PC-9 (cell line): ENCODE measurements around the gene ATXN1. TPM values are rescaled to one million over a fixed set of nuclear protein-coding genes. Genes with fewer than 3 reads are reported as not detected.

Source experiments
- BruUV-seq: library from RNA; stranded (reverse); fragments of 400-500 nt; replicated peaks from 2 replicates; lab custom pipeline; 2021; lab: Mats Ljungman, UMichigan
- CTCF ChIA-PET: fragments of 300-600 bp; sonication (Branson Sonifier 250); formaldehyde crosslinking; loops from one replicate; lab custom pipeline; 2022; ENCODE audit warnings: antibody characterized with exemption; lab: Charles Lee
- POLR2A ChIA-PET: fragments of 300-600 bp; sonication (Branson Sonifier 250); formaldehyde crosslinking; loops from one replicate; lab custom pipeline; 2022; ENCODE audit warnings: antibody characterized with exemption; ENCODE audit not compliant: unreplicated experiment; lab: Charles Lee
- DNase-seq, 2 experiments: peaks; one replicate each; pipeline versions ENCODE4 v3.0.0 to v3.0.0-alpha.2; 2015 to 2022; ENCODE audit warnings: mixed read lengths in 1 of 2
- H2AFZ ChIP-seq: fragments of 200-600 bp; sonication (generic); 2 replicates; pipeline ENCODE4 v1.8.1; 2017; ENCODE audit warnings: antibody characterized with exemption
- H3F3A ChIP-seq: fragments of 200-600 bp; sonication (generic); 2 replicates; pipeline ENCODE4 v1.8.1; 2017; ENCODE audit warnings: antibody characterized with exemption, mild to moderate bottlenecking, low read depth; ENCODE audit not compliant: insufficient read depth
- H3K27ac ChIP-seq: fragments of 200-600 bp; sonication (generic); 2 replicates; pipeline ENCODE4 v1.6.1; 2016; ENCODE audit warnings: mixed run types
- H3K27me3 ChIP-seq: fragments of 200-600 bp; sonication (generic); 2 replicates; pipeline ENCODE4 v1.6.1; 2016; ENCODE audit warnings: low read depth, mixed run types; ENCODE audit not compliant: insufficient read depth
- H3K36me3 ChIP-seq: fragments of 200-600 bp; sonication (generic); 2 replicates; pipeline ENCODE4 v1.6.1; 2016; ENCODE audit warnings: low read depth, mixed run types
- H3K4me1 ChIP-seq: fragments of 200-600 bp; sonication (generic); replicated peaks from 2 replicates; pipeline ENCODE4 v1.6.1; 2016; ENCODE audit warnings: mixed run types; ENCODE audit not compliant: insufficient read depth
- H3K4me2 ChIP-seq: fragments of 200-600 bp; sonication (generic); 2 replicates; pipeline ENCODE4 v1.6.1; 2017; ENCODE audit warnings: mixed run types
- H3K4me3 ChIP-seq: fragments of 200-600 bp; sonication (generic); 2 replicates; pipeline ENCODE4 v1.6.1; 2016; ENCODE audit warnings: mixed run types
- H3K79me2 ChIP-seq: fragments of 200-600 bp; sonication (generic); 2 replicates; pipeline ENCODE4 v1.6.1; 2017; ENCODE audit warnings: low read depth, mixed run types
- H3K9me2 ChIP-seq: fragments of 200-600 bp; sonication (generic); 2 replicates; pipeline ENCODE4 v1.8.1; 2017; ENCODE audit warnings: mild to moderate bottlenecking; ENCODE audit not compliant: insufficient read depth
- H3K9me3 ChIP-seq: fragments of 200-600 bp; sonication (generic); 2 replicates; pipeline ENCODE4 v1.8.1; 2016; ENCODE audit warnings: low read depth; ENCODE audit not compliant: insufficient read depth
- H4K20me1 ChIP-seq: fragments of 200-600 bp; sonication (generic); 2 replicates; pipeline ENCODE4 v1.8.1; 2017; ENCODE audit not compliant: insufficient read depth
- CTCF ChIP-seq: fragments of 200-600 bp; sonication (generic); conservative IDR thresholded peaks from 2 replicates; pipeline ENCODE4 v1.6.1; 2017; ENCODE audit warnings: mixed run types, antibody characterized with exemption, mild to moderate bottlenecking, moderate library complexity
- EZH2 ChIP-seq: fragments of 200-600 bp; sonication (generic); IDR thresholded peaks from 2 replicates; pipeline ENCODE4 v1.8.0; 2017; ENCODE audit warnings: antibody characterized with exemption, low read depth
- intact Hi-C: fragments of 100-400 bp; cut with micrococcal nuclease; formaldehyde crosslinking; loops from one replicate; pipeline ENCODE4 v1.10.0; 2022; ENCODE audit not compliant: unreplicated experiment
- total RNA-seq: library from RNA; stranded (reverse); gene quantifications from 2 replicates; pipeline ENCODE4 v1.2.3, GENCODE V29; 2021

ATXN1 gene
- total RNA-seq, 1 experiment from 2014 or later, result 42.7 TPM

- Histone ChIP-seq H3K9me2 (no peaks in the 10 kb centered on the region), H3K4me3 (no peak overlapping the region), H3K36me3 (no peaks in the 10 kb centered on the region), H2AFZ (no peak overlapping the region), H3K9me3 (no peaks in the 10 kb centered on the region), H3K79me2 (no peaks in the 10 kb centered on the region), H3K27me3 (no peaks in the 10 kb centered on the region), H3K4me2 (no peak overlapping the region), H4K20me1 (no peaks in the 10 kb centered on the region), H3K4me1 (no peaks in the 10 kb centered on the region), H3F3A (no peaks in the 10 kb centered on the region), H3K27ac (no peak overlapping the region)
- ChIA-PET POLR2A (no interaction called here), CTCF (no interaction called here)
- BruUV-seq, result no TSS peak
- DNase-seq, result no peak
- intact Hi-C loops, result no loop called here
- TF ChIP-seq CTCF (no peak), EZH2 (no peak)
Measured at GRCh38 chr6:16570221-16570553, 191.1 kb downstream of the ATXN1 start.

- no peak overlapping the region for H3K27ac ChIP-seq
- no peak overlapping the region for H3K4me2 ChIP-seq
- POLR2A ChIA-PET, result no interaction called here
- CTCF ChIA-PET, result no interaction called here
- intact Hi-C loops, result no loop called here
- TF ChIP-seq CTCF (no peak), EZH2 (no peak)
- DNase-seq, result no peak
- no peaks in the 10 kb centered on the region for H4K20me1 ChIP-seq
- no peaks in the 10 kb centered on the region for H3F3A ChIP-seq
- H3K9me3 ChIP-seq, result no peaks in the 10 kb centered on the region
- H3K9me2 ChIP-seq, result no peaks in the 10 kb centered on the region
- H3K27me3 ChIP-seq, result no peaks in the 10 kb centered on the region
- H3K79me2 ChIP-seq, result no peaks in the 10 kb centered on the region
- H3K4me3 ChIP-seq, result no peak overlapping the region
- no peaks in the 10 kb centered on the region for H3K4me1 ChIP-seq
- no peaks in the 10 kb centered on the region for H3K36me3 ChIP-seq
- no TSS peak for BruUV-seq
- no peak overlapping the region for H2AFZ ChIP-seq
Measured at GRCh38 chr6:16568128-16568527, 193.1 kb downstream of the ATXN1 start.

- POLR2A ChIA-PET, result interaction anchor here (0.9 kb wide), 1 partner anchor 110 kb away, joined by 5 read pairs; no protein-coding TSS in a partner anchor
- H3K9me3 ChIP-seq, result no peaks in the 10 kb centered on the region
- H3K36me3 ChIP-seq, result no peaks in the 10 kb centered on the region
- no peaks in the 10 kb centered on the region for H3K9me2 ChIP-seq
- H3K79me2 ChIP-seq, result no peaks in the 10 kb centered on the region
- no peaks in the 10 kb centered on the region for H4K20me1 ChIP-seq
- no TSS peak for BruUV-seq
- intact Hi-C loops, result no loop called here
- H3K4me3 ChIP-seq, result no peak overlapping the region
- TF ChIP-seq CTCF (no peak), EZH2 (no peak)
- H3K27me3 ChIP-seq, result no peaks in the 10 kb centered on the region
- H3K4me2 ChIP-seq, result no peak overlapping the region
- no peaks in the 10 kb centered on the region for H3F3A ChIP-seq
- no peak overlapping the region for H2AFZ ChIP-seq
- no peaks in the 10 kb centered on the region for H3K4me1 ChIP-seq
- no peak for DNase-seq
- no peak overlapping the region for H3K27ac ChIP-seq
- CTCF ChIA-PET, result no interaction called here
Measured at GRCh38 chr6:16567071-16567470, 194.2 kb downstream of the ATXN1 start.
